HG03354 (cell line): Measurements from ENCODE around the gene MEX3B.
"Not testable (repeated sequence)": the region's sequence is repeated elsewhere in the genome, so short reads cannot be mapped to it uniquely, and the experiment has no call there.

Source experiments
- ATAC-seq: cut with Tn5 transposase; IDR thresholded peaks from one replicate; pipeline ENCODE4 v1.9.1; 2021; ENCODE audit warnings: mild to moderate bottlenecking; ENCODE audit not compliant: unreplicated experiment, poor library complexity, severe bottlenecking

Gene MEX3B

DNA sequence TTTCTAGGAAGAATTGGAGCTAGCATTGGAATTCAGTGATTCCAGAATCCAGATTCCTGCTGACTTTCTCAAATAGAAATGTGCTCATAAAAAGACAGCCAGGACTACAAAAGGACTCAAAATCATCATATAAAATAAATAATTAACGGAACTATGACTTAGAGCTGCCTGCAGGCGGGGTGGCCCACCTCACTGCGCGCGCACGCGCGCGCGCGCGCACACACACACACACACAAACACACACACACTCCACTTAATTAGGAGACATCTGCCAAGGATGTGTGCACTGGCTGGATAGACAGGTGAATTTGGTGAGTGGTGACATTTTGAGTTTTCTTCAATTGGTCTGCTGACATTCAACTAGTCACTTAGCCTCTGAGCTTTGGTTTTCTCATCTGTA lies 6.9 kb upstream of the MEX3B start:
- ATAC-seq: no peak

- no peak for ATAC-seq
Observed at GRCh38 chr15:82051664-82052063, 5.8 kb upstream of the MEX3B start.

GRCh38 chr15:82048811-82049210 lies 3.0 kb upstream of the MEX3B start:
- no peak for ATAC-seq

GRCh38 chr15:82047453-82048400 lies 1.9 kb upstream of the MEX3B start:
- ATAC-seq: no peak

DNA sequence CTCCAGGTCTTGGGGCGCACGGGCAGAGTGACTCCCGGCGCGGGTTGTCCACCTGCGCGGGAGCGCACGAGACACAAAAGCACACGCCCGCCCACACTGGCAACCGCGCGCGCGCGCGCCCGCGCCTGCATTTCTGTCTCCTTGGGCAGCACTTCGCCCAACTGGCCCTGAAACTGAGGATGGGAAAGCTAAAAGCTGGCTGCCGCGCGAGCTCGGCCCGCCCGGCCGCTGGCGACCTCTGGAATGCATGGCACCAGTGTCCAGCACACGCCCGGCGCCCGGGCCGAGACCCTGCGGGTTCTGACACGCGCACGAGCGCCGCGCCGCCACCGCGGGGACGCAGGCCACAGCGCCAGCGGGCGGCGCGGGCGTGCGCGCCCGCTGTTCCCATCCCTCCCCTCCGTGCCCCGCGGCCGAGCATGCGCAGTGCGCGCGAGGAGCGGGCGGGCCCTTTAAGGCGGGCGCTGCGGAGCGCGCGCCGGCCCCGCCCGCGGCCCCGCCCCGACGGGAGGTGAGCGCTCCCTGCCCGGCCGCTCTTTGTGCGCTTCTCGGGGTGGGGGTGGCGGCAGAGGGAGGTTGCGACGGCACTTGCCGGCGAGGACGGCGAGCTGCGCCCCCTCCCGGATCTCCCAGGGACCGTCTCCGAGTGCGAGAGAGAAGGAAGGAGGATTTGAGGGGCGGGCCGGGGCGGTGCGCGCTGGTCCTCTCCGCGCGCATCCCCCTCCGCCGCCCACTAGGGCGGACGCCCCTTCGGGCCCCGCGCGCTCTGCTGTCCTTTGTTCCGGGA lies 1.0 kb upstream of the MEX3B start:
- ATAC-seq: peak; percentile 71

GRCh38 chr15:82045179-82045891 lies 483 bp downstream of the MEX3B start:
- ATAC-seq: peak; percentile 8

DNA sequence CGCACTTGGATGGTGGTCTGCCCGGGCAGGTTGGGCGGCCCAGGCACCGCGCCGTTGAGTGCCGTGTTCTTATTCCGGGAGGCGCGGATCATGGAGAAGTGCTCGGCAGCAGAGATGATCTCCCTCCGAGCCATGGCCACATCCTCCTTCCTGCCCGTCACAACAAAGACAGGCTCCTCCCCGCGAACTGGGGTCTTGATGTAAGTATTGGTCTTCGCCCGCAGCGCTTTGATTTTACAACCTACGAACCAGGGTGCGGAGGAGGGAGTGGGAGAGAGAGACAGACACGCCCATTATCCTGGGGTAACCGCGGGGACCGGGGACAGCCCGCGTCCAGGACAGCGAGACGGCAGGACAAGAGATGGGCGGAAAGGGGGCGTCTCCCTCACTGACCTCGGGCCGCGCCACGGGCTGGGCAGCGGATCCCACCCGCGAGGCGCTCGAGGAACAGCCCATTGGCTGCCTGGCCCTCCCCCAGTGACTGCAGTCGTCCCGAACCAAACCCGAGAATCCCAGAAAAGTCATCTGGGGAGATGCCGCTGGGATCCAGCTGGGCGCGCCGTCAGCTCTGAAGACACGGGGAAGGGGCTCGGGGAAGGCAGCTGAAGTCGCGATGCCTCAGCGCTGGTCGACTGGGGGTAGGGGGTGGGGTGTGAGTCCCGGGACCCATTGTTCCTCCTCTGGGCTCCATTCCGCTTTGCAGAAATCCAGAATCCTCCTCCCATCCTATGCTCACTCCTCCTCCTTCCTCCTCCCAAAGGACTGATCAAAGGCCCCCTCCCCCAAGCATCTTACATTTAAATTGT lies 1.2 kb downstream of the MEX3B start:
- ATAC-seq: no peak

DNA sequence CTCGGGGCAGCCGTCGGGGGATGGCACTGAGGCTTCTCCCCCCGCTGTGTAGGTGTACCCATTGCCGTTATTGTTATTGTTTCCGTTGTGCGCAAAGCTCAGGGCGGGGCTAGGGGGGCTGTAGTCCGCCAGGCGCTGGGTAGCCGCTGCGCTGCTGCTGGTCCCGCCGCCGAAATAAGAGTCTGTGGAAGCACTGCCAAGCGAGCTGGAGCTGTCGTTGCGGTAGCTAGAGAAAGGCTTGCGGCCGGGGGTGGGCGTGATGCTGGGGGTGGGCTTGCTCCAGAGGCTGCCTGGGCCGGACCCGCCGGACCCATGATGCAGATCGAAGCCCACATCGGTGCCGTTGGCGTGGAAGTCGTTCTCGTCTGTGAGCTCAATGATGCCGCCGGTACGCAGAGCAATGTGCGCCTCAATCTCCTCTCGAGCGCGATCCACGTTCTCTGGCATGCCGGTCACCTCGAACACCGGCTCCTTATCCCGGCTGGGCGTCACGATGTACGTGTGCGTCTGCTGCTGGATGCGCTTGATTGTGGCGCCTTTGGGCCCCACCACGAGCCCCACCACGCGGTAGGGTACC lies 1.9 kb downstream of the MEX3B start:
- ATAC-seq: no peak

GRCh38 chr15:82043130-82043673 lies 2.6 kb downstream of the MEX3B start:
- no peak for ATAC-seq

DNA sequence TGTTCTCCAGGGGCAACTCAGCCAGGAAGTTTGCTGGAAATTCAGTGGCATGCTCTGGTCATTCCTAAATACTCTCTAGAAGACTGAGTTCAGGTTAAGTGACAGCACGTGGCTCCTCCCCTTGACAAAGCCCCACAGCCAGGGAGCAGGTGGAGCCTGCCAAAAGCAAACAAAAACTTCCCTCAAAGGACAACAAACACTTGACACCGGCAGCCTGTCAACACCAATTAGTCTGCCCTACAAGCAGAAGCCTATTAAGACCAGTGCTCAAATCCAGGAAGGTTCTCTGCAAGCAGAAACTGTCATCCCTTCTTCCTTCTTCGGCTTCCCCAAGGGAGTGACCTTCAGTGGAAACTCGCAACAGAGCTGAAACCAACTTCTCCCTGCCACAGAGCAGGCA lies 5.0 kb downstream of the MEX3B start:
- no peak for ATAC-seq

- no peak for ATAC-seq
Observed at GRCh38 chr15:82040390-82040789, 5.4 kb downstream of the MEX3B start.

GRCh38 chr15:82039871-82040270 lies 5.9 kb downstream of the MEX3B start:
- ATAC-seq: no peak

GRCh38 chr15:82036461-82036860 lies 9.4 kb downstream of the MEX3B start:
- ATAC-seq: no peak

- ATAC-seq: no peak
Observed at GRCh38 chr15:82031871-82032270, 13.9 kb downstream of the MEX3B start.

GRCh38 chr15:82030176-82030575 lies 15.6 kb downstream of the MEX3B start:
- ATAC-seq: no peak

DNA sequence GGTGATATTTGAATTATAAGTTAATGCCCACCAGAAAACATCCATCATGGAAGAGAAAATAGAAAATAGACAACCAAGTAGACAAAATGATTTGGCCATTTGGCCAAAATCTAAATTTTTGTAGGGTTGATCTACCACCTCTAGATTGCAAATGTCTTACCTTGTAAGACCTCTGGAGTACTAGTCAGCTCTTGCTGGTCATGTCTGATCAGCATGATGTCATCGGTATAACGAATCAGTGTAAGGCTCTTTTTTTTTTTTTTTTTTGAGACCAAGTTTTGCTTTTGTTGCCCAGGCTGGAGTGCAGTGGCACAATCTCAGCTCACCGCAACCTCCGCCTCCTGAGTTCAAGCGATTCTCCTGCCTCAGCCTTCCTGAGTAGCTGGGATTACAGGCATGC lies 17.7 kb downstream of the MEX3B start:
- ATAC-seq: not testable (repeated sequence)

- ATAC-seq: no peak
Observed at GRCh38 chr15:82021992-82022391, 23.8 kb downstream of the MEX3B start.

DNA sequence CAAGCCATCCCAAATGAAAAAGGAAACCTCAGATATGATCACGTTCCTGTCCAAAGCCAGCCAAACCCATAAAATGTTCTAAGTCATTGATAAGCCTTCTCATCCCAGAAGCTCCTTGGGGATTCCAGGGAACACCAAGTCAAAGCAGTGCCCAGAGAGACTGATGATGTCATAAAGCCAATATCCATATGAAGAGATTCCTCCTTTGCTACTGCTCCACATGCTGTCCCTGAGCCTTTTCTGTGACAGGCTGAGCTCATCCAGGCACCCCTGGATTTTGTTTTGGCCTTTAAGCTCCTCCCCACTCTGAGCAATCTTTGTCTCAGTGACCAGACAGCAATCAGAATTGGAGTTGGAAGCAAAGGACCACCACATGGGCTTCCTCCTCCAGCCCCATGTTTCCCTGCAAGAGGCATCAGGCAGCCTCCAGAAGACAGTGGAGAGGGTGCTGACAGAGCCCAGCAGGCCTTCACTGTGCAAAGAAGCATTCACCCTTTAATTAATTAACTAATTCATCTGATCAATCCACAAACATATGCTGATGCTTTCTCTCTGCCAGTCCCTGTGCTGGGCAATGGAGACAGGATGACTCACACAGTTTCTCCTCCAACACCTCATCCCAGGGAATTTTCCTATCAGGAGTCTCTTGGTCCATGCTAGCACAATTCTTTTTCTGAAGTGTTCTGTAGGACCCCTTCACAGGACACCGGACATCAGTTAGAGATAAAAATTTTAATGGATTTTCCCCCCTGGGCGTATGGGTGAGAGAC lies 25.0 kb downstream of the MEX3B start:
- no peak for ATAC-seq
